ENCODE measurements around the gene TNC.

TNC gene

DNA sequence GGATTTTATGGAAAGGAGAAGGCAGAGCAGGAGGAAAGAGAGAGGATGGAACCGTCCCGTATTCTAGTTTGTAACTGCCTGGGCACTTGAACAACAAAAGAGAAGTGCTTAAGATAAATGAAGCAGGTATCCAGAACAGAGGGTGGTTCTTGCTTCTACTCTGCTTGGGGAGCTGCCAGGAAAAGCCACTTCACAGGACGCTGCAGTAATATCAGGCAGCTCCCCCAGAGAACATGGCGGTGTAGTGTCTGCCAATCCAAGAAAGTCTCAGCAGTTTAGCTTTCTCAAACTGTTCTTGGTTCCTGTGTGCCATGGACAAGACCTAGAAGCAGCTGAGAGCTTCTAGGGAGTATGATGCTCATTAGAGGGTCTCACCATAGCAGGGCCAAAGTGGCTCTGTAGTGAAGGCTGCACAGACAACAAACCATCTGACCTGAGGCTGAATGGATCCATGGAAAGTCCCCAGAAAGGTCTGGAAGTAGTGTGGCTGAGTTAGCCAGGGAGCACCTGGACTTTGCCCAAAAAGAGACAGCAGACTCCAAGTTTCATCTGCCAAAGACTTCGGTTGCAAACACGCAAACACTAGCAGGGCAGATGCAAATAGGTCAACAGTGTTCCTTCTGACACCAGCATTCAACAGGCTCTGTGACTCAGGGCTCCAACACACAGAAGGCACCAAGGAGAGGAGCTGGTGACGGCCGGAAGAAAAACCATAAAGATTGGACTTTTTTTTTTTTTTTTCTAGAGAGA, 115.4 kb downstream of the TNC start:
- no peak for DNase-seq

DNA sequence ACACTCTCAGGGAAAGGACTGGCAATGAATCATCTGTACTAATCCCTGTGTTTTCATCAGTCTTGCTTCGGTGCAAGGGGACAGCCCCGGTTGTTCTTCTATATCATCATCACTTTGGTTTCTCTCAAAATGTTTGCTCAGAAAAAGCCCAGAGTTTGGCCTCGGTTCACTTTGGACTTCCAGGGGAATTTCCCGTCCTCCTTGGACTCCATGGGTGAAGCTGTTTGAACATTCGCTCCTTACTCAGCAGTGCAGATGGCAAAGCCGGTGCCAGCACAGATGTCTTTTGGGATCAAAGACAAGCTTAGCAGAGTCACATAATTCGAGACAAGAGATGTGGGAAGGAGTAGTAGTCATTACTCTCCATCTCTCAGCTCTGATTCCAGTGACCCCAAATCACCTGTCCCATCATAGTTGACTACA, 117.7 kb downstream of the TNC start:
- DNase-seq = no peak

DNA sequence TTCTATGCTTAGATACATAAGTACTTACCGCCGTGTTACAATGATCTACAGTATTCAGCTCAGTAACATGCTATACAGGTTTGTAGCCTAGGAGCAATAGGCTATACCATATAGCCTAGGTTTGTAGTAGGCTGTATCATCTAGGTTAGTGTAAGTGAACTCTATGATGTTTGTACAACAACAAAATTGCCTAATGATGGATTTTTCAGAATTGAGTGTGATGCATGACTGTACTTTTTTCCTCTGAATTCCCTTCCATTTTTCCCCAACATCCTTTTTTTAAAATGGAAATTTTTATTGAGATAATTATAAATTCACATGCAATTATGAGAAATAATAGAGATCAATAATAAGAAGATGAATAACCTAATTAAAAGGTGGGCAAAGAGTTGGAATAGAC, 119.6 kb downstream of the TNC start:
- no peak for DNase-seq

DNA sequence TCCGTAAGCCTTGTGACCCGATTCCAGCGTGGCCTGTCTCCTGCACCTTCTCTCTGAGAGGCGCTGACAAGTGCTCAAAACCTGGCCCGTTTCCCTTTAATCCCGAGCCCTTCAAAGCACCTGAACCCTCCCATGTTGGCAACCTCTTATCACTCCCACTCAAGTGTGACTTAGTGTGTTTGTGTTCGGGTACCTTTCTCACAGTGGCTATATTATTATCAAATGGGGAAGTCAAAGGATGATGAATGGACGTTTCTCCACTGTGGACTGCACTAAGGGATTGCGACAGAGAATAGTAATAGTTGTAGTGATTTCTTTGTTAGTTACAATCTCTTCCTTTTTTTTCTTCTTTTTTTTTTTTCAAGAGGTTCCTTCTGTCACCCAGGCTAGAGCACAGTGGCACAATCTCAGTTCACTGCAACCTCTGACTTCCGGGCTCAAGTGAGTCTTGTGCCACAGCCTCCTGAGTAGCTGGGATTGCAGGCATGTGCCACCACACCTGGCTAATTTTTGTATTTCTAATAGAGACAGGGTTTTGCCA, 122.2 kb downstream of the TNC start:
- no peak for DNase-seq

DNA sequence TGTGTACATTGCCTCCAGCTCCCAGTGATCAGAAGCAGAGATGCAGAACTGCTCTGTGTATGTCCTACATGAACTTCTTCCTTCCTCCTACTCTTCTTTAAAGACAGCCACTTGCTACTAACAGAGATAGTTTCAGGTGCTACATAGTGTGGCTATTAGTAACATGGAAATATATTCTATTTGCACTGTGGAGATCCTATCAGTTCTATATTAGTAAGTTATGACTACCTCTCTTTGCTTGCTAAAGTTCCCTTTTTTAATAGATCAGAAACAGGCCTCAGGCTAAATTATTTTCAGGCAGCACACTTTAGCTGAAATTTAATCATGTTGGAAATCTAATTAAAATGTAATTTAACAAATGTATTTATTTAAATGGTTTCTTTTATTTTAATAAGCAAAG, 123.2 kb downstream of the TNC start:
- DNase-seq = no peak

DNA sequence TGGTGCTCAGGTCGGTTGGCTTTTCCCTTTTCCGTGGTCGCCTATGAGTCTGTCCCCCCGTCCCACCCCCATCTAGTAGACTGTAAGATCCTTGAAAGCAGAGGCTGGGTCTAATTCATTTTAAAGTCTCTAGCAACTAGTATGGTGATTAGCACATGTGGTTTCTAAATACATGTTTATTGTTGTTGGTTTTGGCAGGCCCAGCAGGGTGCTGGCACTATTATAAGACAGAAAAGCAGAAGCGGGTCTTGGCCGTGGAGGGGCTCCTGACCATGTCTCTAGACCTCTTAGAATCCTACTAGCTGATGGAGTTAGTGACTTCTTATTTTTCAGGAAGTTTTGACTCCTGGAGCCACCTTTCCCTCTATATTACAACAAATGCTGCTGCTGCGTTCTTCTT, 126.1 kb downstream of the TNC start:
- no peak for DNase-seq

DNA sequence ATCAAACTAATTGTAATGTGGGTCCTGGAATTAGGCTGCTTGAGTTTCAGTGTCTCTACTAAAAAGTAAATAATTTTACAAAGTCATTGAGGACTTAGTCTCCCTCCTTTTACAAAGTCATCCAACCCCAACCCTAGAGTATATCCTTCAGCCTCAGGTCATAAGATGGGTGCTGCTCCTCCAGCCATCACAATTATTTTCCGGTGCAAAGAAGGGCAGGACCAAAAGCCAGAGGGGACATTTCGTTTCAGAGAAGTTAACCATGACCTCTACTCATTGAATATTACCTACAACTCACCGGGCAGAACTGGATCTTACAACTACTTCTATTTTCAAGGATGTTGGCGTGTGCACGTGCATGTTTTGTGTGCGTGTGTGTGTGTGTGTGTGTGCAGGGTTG, 127.1 kb downstream of the TNC start:
- no peak for DNase-seq

DNA sequence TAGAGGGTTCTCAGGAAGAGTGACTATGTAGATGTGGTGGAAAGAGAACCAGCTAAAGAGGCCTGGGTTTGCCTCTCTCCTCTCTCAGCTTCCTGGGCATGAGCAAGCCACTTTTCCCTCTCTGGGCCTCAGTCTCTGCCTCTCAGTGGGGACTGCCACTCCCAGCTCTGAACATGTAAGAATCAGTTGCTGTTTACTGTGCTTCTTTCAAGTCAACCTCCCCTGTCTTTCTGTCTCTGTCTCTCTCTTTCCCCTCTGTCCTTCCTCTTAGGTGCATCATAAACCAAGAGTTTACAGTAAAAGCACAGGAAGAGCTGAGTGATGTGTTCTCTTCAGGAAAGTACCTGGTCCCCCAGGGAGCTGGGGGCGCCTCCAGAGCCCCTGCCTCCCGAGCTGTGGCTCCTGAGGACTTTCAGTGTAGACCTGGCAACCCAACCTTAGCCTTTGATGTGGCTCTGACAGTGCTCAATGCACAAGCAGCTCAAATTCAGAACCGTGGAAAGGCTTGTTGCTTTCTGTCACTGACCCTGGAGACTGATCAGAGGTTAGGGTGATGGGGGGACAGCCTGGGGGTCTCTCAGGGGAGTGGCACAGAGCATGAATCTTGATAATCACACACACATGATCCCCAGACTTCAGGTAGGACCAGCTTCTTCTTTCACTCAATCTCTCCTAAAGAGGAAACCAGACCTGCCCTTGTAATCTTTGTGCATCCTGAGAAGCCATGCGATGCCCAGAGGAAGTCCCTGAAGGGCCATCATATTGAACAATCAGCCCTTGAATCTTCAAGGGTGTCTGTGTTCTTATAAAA, 128.2 kb downstream of the TNC start:
- DNase-seq = no peak

DNA sequence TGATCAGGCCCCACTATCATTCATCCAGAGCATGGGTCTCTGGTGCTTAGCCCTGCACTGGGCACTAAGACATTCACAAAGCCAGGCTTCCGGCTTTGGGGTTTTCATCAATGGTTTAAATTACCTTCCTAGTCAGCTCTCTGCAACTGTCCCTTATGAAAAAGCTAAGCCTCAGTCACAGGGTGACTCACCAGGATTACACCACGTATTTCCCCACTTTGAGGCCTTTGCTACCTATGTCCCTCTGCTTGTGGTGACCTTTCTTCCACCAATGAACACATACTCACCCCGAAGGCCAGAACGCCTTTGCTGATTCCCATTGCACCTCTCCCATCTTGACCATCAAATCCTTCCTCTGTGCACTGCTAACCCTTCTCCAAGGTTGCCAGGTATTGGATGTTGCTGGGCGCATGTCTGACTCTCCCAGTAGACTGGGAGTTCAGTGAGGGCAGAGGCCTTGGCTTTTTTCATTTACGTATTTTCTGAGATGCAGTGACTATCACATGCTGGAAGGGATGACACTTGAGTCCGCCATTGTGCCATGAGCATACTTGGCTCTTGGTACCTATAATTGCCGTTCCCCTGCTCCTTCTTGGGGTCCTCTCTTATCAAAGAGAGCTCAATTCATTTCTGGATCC, 128.9 kb downstream of the TNC start:
- no peak for DNase-seq

DNA sequence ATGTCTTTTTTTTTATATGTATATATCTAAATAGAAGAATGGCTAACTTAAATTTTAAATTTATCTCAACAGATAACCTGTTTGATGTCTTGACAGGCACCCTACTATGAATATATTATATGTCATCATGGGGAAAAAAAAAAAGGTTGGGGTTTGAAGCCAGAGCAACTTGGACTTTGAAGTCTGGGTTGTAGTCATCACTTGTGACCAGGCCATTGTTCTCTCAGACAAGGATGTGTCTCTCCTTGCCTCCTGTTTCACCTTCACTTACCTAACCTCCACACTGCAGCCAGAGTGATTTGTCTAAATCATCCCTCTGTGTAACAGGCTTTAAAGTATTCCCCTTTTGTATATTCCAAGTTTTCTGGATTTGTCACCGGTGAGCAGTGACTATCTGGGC, 130.8 kb downstream of the TNC start:
- DNase-seq = no peak

DNA sequence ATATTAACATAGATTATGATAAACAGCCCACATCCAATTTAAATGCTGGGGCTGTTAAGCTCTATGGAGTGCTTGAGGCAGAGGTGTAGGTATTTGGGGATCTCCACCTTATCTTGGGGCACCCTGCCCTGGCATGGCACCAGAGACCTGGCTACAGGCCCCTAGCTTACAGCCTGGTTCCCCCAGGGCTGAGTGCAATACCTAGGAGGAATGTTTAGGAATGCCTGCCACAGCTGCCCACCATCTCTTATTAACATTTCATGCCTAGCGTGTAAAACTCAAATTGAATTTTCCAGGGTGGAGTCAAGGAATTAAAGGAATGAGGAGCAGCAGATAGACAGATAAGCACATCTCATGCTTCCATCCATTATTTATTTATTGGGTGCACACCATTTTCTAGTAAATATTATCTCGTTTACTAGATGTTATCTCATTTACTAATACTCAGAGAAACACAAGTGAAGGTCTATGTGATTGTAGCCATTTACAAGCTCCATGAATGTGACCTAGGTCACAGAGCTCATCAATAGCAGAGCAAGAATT, 131.9 kb downstream of the TNC start:
- no peak for DNase-seq

DNA sequence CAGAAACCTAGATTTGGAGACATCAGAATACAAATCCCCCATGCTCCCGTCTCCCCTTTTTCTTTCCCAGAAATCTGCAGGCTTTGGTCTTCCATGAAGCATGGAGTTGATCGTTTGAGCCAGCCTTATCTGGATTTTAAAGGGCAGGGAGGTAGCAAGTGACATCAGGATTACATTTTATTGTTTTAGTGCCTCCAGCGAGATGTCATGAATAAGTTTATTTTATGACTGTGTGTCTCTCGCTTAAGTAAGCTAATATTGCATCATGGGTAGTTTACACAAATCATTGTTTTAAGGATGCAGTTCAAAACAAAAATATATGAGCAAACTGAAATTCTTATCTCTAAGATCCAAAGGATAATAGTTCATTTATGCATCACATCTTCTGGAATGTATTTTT, 136.9 kb downstream of the TNC start:
- no peak for DNase-seq

DNA sequence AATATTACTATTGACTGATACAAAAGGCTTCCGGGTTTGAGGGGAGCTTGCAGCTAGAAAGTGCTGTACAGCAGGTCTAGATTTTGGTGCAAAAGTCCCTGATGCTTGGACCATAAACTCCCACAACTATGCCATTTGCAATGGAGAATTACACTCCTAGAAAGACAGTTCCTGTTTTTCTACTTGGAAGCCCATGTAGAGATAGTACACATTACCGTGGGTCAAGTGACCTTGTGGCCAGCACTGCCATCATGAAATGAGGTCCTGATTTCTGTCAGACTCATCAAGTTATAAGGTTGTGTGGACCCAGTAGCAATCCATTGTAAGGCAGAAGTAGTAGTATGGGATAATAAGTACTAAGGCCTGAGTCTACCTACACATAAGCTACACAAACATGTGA, 144.7 kb downstream of the TNC start:
- DNase-seq = no peak

DNA sequence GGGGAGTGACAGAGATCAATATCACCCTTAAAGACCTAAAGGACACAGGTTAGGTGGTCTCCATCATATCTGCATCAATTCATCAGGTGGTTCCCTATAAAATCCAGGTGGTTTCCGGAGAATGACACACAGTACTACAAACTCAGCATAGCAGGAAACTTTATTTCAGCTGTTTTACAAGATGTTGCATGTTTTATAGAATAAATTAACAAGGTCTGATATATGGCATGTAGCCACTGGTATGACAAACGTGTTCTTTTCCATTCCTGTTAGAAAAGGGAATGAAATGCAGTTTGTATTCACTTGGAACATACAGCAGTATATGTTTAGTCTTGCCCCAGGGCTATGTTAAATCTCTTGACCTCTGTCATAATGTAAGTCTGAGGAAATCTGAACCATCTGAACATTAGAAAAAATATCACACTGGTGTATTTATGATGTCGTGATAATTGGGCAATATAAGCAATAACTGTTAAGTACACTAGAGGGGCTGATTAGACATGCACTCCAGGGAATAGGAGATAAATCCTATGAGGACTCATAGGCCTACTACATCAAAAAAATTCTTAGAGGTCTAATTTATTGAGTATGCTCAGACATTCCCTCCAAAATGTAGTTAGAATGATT, 145.3 kb downstream of the TNC start:
- no peak for DNase-seq
